H1 (cell line): ENCODE measurements around the gene PLVAP. TPM values are rescaled to one million over a fixed set of nuclear protein-coding genes. Genes with fewer than 3 reads are reported as not detected.

ENCODE experiments used
- BRCA1 ChIP-seq: IDR thresholded peaks from 2 replicates; pipeline ENCODE4 v1.6.1; 2012; ENCODE audit warnings: low read depth, low read length, improper control_type of control experiment
- CBX5 ChIP-seq: fragments of 300-800, 300-1000 bp; sonication (generic); IDR thresholded peaks from 2 replicates; pipeline ENCODE4 v1.7.1; 2016; ENCODE audit warnings: antibody characterized with exemption, low read length, low read depth
- CHD1 ChIP-seq: IDR thresholded peaks from 2 replicates; pipeline ENCODE4 v1.6.1; 2012; ENCODE audit warnings: low read depth, low read length, improper control_type of control experiment
- E2F6 ChIP-seq: IDR thresholded peaks from 2 replicates; pipeline ENCODE4 v1.6.1; 2012; ENCODE audit warnings: inconsistent platforms
- GABPA ChIP-seq: IDR thresholded peaks from 2 replicates; pipeline ENCODE4 v1.6.1; 2011; ENCODE audit warnings: mild to moderate bottlenecking, low read length, moderate library complexity, borderline replicate concordance; ENCODE audit not compliant: insufficient read depth
- HDAC6 ChIP-seq: IDR thresholded peaks from one replicate; pipeline ENCODE4 v1.7.1; 2012; ENCODE audit warnings: low read depth, mild to moderate bottlenecking, inconsistent platforms, low read length, moderate library complexity
- JUN ChIP-seq: IDR thresholded peaks from 2 replicates; pipeline ENCODE4 v1.6.1; 2011; ENCODE audit warnings: low read depth, mild to moderate bottlenecking, improper control_type of control experiment, low read length
- KDM4A ChIP-seq: IDR thresholded peaks from one replicate; pipeline ENCODE4 v1.7.1; 2012; ENCODE audit warnings: low read depth, mild to moderate bottlenecking, moderate library complexity, low read length, inconsistent platforms; ENCODE audit not compliant: severe bottlenecking
- KDM5A ChIP-seq: fragments of 200-600 bp; IDR thresholded peaks from 2 replicates; pipeline ENCODE4 v1.7.1; 2012; ENCODE audit warnings: mild to moderate bottlenecking, low read length, inconsistent platforms, mixed read lengths
- NANOG ChIP-seq: IDR thresholded peaks from 2 replicates; pipeline ENCODE4 v1.6.1; 2011; ENCODE audit warnings: low read length, low read depth, mild to moderate bottlenecking, inconsistent platforms; ENCODE audit not compliant: insufficient read depth, poor library complexity, severe bottlenecking
- POLR2A ChIP-seq, 2 experiments: IDR thresholded peaks; 1 replicate in 1 of 2; 2 replicates in 1 of 2; pipeline ENCODE4 v1.6.1; 2011; ENCODE audit warnings: low read depth in 2 of 2, low read length in 2 of 2, mild to moderate bottlenecking in 2 of 2; ENCODE audit errors: control extremely low read depth in 1 of 2
- POU5F1 ChIP-seq: IDR thresholded peaks from 2 replicates; pipeline ENCODE4 v1.6.1; 2011; ENCODE audit warnings: low read depth, mild to moderate bottlenecking, low read length, moderate library complexity
- RAD21 ChIP-seq, 2 experiments: IDR thresholded peaks in 1 of 2; conservative IDR thresholded peaks in 1 of 2; 2 replicates each; pipeline ENCODE4 v1.6.1; 2011; ENCODE audit warnings: low read depth in 2 of 2, low read length in 2 of 2, improper control_type of control experiment in 1 of 2, inconsistent platforms in 1 of 2, mild to moderate bottlenecking in 1 of 2, moderate library complexity in 1 of 2
- RXRA ChIP-seq: IDR thresholded peaks from 2 replicates; pipeline ENCODE4 v1.6.1; 2011; ENCODE audit warnings: low read depth, mild to moderate bottlenecking, low read length, moderate library complexity; ENCODE audit not compliant: insufficient read depth
- SIN3A ChIP-seq, 2 experiments: IDR thresholded peaks in 1 of 2; conservative IDR thresholded peaks in 1 of 2; 2 replicates each; pipeline ENCODE4 v1.6.1; 2011 to 2012; ENCODE audit warnings: low read length in 2 of 2, improper control_type of control experiment in 1 of 2, low read depth in 1 of 2, mild to moderate bottlenecking in 1 of 2
- SP1 ChIP-seq: IDR thresholded peaks from 2 replicates; pipeline ENCODE4 v1.6.1; 2011; ENCODE audit warnings: low read depth, low read length
- SUZ12 ChIP-seq: fragments of 200-600 bp; sonication (generic); IDR thresholded peaks from 2 replicates; pipeline ENCODE4 v1.6.1; 2012; ENCODE audit warnings: mild to moderate bottlenecking, inconsistent platforms, low read length, moderate library complexity, mixed read lengths
- TAF1 ChIP-seq: IDR thresholded peaks from 2 replicates; pipeline ENCODE4 v1.6.1; 2011; ENCODE audit warnings: mild to moderate bottlenecking, low read depth, low read length
- TEAD4 ChIP-seq: IDR thresholded peaks from 2 replicates; pipeline ENCODE4 v1.6.1; 2012; ENCODE audit warnings: low read depth, low read length, inconsistent platforms, mixed read lengths
- USF2 ChIP-seq: IDR thresholded peaks from 2 replicates; pipeline ENCODE4 v1.6.1; 2011; ENCODE audit warnings: low read length, improper control_type of control experiment
- YY1 ChIP-seq: IDR thresholded peaks from 2 replicates; pipeline ENCODE4 v1.6.1; 2011; ENCODE audit warnings: low read depth, mild to moderate bottlenecking, low read length
- polyA plus RNA-seq, 7 experiments: library from polyadenylated mRNA; depleted of rRNA in 3 of 7; stranded (reverse) in 5 of 7; unstranded in 2 of 7; fragments of >200 nt in 5 of 7; fragments of 200-250 nt in 2 of 7; gene quantifications; 1 replicate in 5 of 7; 2 replicates in 1 of 7; 4 replicates in 1 of 7; pipeline versions ENCODE4 v1.2.1 to v1.2.3, GENCODE V29; 2011 to 2013; ENCODE audit warnings: missing spikeins in 2 of 7, mixed read lengths in 2 of 7
- total RNA-seq: library from RNA; stranded (reverse); fragmentation: NEBNext Ultra II Directional; extraction: Animal tissue kit (Norgen Biotek cat#: 25700); gene quantifications from 2 replicates; pipeline ENCODE4 v1.2.1, GENCODE V29; 2021

The PLVAP gene
- total and polyA plus RNA-seq, 2 of the 8 experiments (the other 6 are each of a cell fraction or from before 2014, with no cell fraction given) = 0.32 TPM; not detected in 1

- TF ChIP-seq CBX5 (no peak), USF2 (no peak), GABPA (peak; percentile 96), KDM5A (no peak), SP1 (peak; percentile 32; the same call in 1 of the 2 replicates), RXRA (no peak), CHD1 (no peak), SUZ12 (no peak), E2F6 (peak; percentile 80), JUN (no peak), YY1 (peak; percentile 87), HDAC6 (no peak), KDM4A (peak; percentile 55), POU5F1 (no peak), BRCA1 (no peak), NANOG (no peak), POLR2A (IDR thresholded peaks at IDR 0.05; ENCODE audit: control extremely low read depth in 1 of 2, low read depth in 2 of 2, low read length in 2 of 2) (0 out of 3 replicates have a peak, but pooled peaks of 1 of the 2 experiments have one; percentile 49), SIN3A (conservative IDR thresholded peaks at IDR 0.05 in 1 of 2, IDR thresholded peaks at IDR 0.05 in 1 of 2; ENCODE audit: low read depth in 1 of 2, low read length in 2 of 2) (peak in 1 of 2 experiments; percentile 83; a peak in 2 of 4 replicates), TEAD4 (peak; percentile 24; the same call in 1 of the 2 replicates), TAF1 (peak; percentile 71), RAD21 (IDR thresholded peaks at IDR 0.05 in 1 of 2, conservative IDR thresholded peaks at IDR 0.05 in 1 of 2; ENCODE audit: low read depth in 2 of 2, low read length in 2 of 2) (no peak)
These were observed 42.7 kb upstream of the PLVAP start, which contains the start of gene MVB12A (continued) for GRCh38 chr19:17419621-17420474.
